Fibroblast of skin of abdomen (primary cell): ENCODE measurements around the gene ARAP1.

Experiments used
- DNase-seq: peaks from one replicate; pipeline ENCODE4 v3.0.0-alpha.2; 2013

Gene ARAP1

GRCh38 chr11:72741849-72742512, 10.2 kb downstream of the ARAP1 start:
- DNase-seq, result no peak

- no peak for DNase-seq
Observed at GRCh38 chr11:72741429-72741833, 10.8 kb downstream of the ARAP1 start.

DNA sequence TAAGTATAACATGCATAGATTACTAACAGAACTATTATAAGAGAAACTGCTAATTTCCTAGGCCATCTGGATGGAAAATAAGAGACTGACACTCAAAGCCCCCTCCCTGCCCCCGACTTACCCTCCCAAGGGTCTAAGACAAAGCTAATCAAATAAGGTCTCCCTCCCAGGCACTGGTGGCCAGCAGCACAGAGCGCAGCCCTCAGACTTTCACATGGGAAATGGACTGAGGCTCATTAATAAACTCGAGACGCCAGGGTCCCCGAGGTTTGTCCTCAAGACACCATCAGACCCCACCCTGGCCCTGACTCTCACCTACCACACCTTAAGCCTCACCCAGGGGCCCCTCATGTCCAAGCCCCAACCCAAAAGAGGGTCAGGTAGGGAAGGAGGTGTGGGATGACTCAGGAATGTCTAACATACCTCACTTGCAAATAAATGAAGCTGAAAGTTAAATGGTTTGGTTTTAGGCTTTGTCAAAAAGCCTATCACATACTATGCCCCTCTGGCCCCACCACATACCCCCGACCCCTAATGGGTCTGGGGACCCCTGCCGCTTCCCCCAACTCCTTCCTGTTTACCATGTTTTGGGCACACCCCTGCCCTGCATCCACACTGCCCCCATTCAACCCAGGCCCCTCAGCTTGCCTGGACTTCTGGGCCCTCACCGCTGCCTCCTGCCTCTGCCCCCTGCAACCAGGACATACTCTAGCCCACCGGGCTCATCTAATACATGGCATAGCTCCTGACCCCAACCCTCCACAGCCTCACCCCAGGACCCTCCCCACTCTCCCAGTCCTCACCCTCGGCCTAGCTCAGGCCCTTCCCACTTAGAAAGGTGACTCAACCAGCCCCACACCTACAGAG, 11.4 kb downstream of the ARAP1 start:
- DNase-seq, result no peak

DNA sequence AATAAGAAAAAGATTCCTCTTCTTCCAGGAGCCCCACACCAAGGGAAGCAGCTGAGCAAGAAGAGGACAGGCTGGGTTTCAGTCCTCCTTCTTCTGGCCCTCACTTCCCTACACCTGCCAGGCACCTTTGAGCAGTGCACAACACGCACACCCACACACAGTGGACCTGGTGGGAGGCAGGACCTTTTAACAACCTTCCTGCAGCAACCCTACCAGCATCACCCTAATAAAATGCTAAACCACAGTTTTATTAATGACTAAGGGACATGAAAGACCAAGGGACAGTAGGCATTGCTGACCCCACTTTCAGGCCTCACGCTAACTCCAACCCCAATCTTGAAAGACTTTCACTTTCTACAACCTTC, 12.2 kb downstream of the ARAP1 start:
- no peak for DNase-seq

DNA sequence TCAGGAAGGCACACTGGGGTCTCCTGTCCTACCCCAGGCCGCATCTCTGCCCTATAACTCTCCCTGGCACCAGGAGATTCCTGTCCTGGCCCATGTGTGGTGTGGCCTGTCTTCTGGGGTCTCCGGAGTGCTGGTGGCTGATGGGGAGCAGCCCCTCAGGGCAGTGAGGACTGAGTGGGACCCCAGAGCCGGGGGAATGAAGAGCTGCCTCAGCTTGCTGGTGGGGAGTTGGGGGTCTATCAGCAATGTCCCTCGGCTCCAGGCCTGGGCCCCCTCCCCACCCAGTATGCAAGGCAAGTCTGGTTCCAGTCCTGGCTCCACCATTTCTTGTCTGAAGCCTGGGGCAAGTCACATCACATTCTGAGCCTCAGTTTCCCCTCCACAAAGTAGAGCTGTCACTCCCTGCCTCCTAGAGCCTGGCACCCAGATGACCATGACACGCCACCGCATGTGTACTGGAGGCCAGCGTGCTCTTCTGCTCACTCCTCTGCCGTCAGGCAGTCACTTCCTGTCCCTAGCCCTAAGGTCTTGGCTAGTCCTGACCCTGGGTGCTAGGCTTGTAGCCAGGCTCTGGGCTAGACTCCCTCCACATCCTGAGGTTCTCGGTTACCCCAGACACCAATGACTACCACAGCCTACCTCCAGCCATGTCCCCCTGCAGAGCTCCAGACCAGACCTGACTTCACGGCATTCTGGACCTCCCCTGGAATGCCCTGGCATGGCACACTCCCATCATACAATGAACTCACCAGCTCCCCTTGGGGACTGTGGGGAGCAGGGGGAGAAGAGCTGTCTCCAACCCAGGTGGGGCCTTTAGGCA, 12.8 kb downstream of the ARAP1 start:
- no peak for DNase-seq

DNA sequence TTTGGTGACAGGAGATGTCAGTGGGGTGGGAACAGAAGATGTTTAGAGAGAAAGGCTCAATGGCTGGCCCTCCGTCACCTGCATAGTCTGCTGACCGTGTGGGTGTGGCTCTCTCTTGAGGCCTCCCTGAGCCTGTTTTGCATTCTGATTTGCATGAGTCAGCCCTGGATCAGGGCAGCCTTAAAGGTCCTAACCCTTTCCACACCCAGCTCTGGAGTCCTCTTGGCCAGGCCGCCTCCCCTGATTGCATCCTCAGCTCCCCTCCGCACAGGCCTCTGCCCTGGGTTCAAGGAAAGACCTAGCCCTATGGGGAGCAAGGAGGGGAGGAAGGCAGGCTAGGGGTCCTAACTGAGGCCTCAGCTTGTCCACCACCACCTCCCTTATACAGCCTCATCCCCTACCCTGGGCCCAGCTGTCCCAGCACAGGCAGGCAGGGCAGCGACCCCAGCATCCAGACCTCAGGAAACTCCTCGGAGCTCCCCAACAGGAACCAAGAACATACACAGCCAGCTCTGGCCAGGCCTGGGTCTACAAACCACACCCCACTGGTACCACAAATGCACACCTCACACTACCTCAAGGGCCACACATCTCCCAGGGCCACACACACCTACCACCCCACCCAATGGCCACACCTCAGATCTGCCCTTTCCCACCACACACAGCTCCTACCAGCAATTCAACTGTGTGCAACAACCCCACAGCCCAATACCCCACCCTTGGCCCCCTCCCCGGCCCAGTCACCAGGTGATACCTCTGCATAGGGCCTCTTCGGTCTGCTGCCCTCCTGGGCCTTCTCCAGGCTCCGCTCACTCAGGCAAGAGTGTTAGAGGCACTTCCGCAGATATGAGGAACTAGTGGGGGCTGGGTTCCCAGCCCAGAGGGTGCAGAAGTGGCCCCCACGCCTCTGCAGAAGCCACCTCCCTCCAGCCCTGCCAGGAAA, 13.7 kb downstream of the ARAP1 start:
- DNase-seq, result no peak

GRCh38 chr11:72737336-72737735, 14.9 kb downstream of the ARAP1 start:
- DNase-seq, result no peak

- peak; percentile 55 for DNase-seq
Observed at GRCh38 chr11:72736452-72737069, 15.6 kb downstream of the ARAP1 start.

- DNase-seq, result peak; percentile 61
Observed at GRCh38 chr11:72735495-72736027, 16.6 kb downstream of the ARAP1 start.

DNA sequence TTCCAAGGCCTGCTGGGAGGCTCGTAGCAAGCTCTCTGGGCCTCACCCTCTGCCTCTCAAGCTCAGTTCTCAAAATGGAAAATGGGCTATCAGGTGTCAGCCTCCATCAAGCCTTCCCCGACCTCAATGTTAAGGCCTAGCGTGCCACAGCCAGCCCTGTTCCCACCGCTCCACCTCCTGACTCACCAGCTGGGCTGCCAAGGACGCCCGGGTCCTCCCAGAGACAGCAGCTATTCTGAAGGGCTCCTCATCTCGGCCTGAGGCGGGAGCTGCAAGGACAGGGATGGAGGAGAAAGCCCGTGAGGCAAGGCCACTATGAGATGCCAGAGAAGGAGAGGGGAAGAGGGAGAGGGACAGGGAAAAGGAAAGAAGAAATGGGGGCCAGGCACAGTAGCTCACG, 19.9 kb downstream of the ARAP1 start:
- no peak for DNase-seq

GRCh38 chr11:72730737-72731136, 21.5 kb downstream of the ARAP1 start:
- no peak for DNase-seq

GRCh38 chr11:72730243-72730642, 22.0 kb downstream of the ARAP1 start:
- no peak for DNase-seq

GRCh38 chr11:72727521-72727920, 24.7 kb downstream of the ARAP1 start:
- DNase-seq, result no peak

DNA sequence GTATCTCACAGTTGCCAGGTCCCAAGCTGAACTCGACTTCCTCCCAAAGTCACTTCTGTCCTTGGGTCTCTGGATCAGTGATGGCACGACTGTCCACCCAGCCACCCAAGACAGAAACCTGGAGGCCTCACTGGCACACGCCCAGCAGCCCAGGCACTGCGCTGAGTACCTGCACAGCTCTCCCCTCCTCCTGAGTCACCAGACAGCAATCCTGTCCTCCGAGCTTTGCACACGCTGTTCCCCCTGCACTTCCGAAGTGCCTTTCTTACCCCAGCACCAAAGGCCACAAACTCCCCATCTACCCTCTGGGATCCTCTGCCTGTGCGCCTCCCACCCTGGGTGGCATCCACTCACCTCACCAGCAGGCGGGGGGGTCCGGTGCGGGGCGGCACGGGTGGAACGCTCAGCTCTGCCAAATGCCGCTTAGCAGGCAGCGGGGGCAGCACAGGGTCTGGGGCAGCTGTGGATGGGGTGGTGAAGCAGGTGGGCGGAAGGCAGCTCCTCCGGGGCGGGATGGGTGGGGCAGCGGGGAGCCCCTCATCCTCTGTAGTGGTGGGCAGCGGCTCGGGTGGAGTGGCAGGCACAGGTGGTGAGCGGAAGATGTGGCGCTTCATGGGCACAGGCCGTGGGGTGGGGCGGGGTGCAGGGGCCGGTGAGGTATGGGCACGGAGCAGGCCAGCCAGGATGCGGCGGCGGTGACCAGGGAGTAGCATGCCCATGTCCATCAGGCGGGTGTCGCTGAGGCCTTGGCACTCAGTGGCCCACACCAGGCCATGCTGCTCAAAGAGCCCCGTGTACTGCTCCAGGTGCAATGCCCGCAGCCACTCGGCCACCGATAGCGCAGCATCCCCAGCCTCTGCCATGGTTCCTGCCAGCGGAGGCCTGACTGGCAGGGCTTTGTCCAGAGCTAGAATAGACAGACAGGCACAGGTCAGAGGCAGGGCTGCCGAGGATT, 25.7 kb downstream of the ARAP1 start:
- DNase-seq, result no peak

- no peak for DNase-seq
Observed at GRCh38 chr11:72725724-72726028, 26.5 kb downstream of the ARAP1 start.

DNA sequence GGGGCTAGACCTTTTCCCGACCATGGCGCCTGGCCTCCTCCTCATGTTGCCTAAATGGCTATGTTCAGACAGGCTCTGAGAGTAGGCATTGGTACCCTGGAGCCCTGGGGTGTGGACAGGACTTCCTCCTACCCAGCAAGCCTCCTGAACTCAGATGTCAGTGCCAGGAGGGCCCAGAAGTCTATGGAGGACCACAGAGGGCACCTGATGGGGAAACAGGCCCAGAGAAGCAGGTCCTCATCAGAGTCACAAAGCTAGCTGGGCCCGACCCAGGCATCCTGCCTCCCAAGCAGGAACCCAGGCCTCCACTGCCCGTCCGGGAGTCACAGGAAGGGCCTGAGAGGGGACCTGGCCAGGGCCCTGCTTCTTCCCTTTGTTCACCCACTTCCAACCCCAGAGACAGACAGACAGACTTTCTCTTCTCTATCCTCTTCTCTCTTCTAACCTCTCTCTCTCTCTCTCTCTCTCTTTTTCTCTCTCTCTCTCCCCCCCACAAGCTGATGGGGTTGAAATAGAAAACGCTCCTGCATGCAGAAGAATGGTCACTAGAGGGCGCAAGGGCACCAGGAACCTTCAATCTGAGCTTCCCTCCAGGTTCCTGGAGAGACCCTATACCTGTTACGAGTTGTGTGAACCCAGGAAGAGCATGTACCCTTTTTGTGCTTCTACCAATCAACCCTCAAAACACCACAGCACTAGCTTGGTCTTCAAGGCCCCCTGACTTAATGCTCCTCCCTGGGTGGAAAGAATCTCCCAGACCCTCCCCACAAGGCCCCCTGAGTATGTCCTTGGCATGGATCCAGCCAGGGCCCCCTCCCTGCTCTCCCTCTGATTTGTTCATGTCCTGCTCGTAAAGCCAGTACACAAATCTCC, 27.1 kb downstream of the ARAP1 start:
- DNase-seq, result peak; percentile 79

DNA sequence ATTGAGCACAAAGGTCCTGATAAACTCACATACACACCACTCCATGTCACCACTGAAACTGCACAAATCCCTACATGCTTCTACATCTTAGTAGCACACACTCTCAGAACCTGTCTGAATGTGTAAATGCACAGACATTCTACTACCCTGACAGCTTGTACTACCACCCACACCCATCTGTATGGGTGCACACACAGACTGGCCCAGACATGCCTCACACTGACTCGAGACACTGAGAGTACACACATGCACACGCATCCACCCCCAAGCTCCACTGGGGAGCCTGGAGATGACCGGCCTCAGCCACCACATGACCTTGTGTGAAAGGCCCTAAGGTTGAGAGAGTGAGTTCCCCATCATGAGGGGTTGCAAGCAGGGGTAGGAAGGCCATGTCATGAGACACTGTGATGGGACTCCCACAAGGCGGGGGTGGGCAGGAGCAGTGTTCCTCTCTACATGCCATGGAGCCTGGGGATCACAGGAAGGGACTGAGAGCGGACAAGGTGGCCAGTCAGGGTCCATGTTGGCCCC, 28.1 kb downstream of the ARAP1 start:
- DNase-seq, result no peak

DNA sequence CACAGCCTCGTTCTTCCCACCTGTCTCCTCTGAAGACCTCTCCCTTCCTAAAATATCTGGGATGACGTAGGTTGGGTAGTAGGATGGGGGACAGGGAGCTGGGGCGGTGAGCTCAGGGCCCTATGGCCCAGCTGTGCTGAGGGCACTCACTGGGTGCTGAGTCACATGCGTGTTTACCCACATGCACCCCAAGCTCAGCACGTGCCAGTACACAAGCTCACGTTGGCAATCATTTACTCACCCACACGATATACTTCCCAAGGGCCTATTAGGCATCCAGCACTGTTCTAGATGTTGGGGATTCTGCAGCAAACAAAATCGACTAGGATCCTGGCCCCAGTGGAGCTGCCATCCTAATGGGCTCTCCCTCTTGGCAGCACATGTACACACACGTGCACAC, 28.7 kb downstream of the ARAP1 start:
- DNase-seq, result no peak
